Urinary bladder (tissue), 4 donors: ENCODE measurements around the gene TSSK2. TPM values are rescaled to one million over a fixed set of nuclear protein-coding genes. Genes with fewer than 3 reads are reported as not detected.
"Not testable (repeated sequence)": the region's sequence is repeated elsewhere in the genome, so short reads cannot be mapped to it uniquely, and the experiment has no call there.

Experiments
- DNase-seq: peaks from one replicate; pipeline ENCODE4 v3.0.0-alpha.2; 2015; ENCODE audit errors: extremely low spot score
- H3K27ac ChIP-seq: one replicate; pipeline ENCODE4 v1.5.1; 2013; ENCODE audit warnings: low read depth, mild to moderate bottlenecking, moderate library complexity
- H3K36me3 ChIP-seq: one replicate; pipeline ENCODE4 v1.6.1; 2013; ENCODE audit warnings: mild to moderate bottlenecking, moderate library complexity; ENCODE audit not compliant: insufficient read depth
- H3K4me1 ChIP-seq: one replicate; pipeline ENCODE4 v1.6.1; 2013; ENCODE audit warnings: mild to moderate bottlenecking, moderate library complexity; ENCODE audit not compliant: insufficient read depth
- H3K4me3 ChIP-seq: one replicate; pipeline ENCODE4 v1.5.1; 2013; ENCODE audit warnings: low read depth, low read length
- WGBS: extraction: QIAGEN DNeasy Blood & Tissue Kit; methylation state at CpG from one replicate; pipeline ENCODE4 v1.1.7; 2013; 5-methylcytosine and 5-hydroxymethylcytosine counted together
- polyA plus RNA-seq: library from polyadenylated mRNA; stranded (reverse); fragments of 200-250 nt; gene quantifications from one replicate; pipeline ENCODE4 v1.2.3, GENCODE V29; 2013
- total RNA-seq: library from RNA; depleted of rRNA; stranded (reverse); fragments of >200 nt; gene quantifications from one replicate; pipeline ENCODE4 v1.2.3, GENCODE V29; 2014
- donor health status: healthy with polysubstance abuse.
- donor health status: healthy.

Gene TSSK2
- not detected for total RNA-seq
- polyA plus RNA-seq, result 0.25 TPM

DNA sequence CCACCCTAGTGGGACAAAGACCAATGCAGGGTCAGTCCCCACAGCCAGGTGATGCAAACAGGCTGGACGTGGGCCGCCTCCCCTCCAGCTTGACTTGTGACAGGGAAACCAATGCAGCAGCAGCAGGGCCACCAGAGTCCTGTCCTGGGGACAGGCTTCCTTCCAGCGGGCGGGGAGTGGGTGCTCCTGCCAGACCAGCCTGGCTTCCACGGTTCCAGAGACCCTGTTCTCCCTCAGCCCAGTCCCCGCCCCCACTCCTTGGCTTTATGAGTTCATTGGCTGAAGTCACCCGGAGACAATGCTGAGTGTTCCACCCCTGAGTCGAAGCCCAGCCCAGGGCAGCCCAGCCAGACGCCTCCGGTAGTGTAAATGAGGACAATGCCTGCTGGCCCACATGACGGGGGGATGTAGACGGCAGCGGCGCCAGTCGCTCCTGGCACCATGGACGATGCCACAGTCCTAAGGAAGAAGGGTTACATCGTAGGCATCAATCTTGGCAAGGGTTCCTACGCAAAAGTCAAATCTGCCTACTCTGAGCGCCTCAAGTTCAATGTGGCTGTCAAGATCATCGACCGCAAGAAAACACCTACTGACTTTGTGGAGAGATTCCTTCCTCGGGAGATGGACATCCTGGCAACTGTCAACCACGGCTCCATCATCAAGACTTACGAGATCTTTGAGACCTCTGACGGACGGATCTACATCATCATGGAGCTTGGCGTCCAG, at the start of gene TSSK2:
TSS of gene TSSK2 (plus strand) at position 350 of the 726 bp plus-strand sequence. CDS start at position 442, 92 bp downstream.
- Histone ChIP-seq H3K27ac (no peak within 1 kb of the TSS), H3K4me3 (no peak within 1 kb of the TSS), H3K36me3 (no peaks in the 10 kb centered on the region), H3K4me1 (no peaks in the 10 kb centered on the region)
- DNase-seq, result no peak
- WGBS, result 86% methylated on average over 27 of the region's 27 CpGs

DNA sequence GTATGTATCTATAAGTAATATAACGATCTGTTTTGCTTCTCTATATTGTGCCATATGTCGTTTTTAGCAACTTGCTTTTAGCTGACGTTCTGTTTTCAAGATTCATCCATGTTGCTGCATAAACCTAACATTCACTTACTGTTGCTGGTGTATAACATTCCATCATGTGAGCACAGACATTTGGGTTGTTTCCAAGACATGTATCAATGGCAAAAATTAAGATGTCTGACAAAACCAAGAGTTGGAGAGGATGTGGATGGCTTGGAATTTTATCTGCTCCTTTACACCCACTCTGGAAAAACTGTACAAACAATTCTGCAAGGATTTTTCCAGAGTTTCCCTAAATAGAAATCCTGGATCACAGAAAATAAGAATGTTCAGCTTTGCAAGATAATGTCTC, 49.8 kb upstream of the TSSK2 start:
- DNase-seq, result no peak
- H3K36me3 ChIP-seq, result no peaks in the 10 kb centered on the region
- H3K4me3 ChIP-seq, result no peak overlapping the region
- H3K4me1 ChIP-seq, result no peaks in the 10 kb centered on the region
- no peak overlapping the region for H3K27ac ChIP-seq
- 74% methylated on average over 3 of the region's 3 CpGs for whole genome bisulfite sequencing

DNA sequence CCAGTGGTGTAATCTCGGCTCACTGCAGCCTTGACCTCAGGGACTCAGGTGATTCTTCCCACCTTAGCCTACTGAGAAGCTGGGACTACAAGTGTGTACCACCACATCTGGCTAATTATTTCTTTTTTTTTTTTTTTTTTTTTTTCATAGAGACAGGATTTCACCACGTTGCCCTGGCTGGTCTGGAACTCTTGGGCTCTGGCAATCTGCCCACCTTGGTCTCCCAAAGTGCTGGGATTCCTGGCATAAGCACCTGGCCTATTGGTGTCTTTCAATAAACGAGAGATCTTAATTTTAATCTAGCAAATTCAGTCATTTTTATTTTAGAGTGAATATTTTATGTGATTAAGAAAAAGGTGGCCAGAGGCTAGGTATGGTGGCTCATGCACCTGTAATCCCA, 49.0 kb upstream of the TSSK2 start:
- H3K27ac ChIP-seq, result no peak overlapping the region
- H3K36me3 ChIP-seq, result no peaks in the 10 kb centered on the region
- WGBS, result 77% methylated on average over 3 of the region's 3 CpGs
- no peak for DNase-seq
- no peaks in the 10 kb centered on the region for H3K4me1 ChIP-seq
- no peak overlapping the region for H3K4me3 ChIP-seq

DNA sequence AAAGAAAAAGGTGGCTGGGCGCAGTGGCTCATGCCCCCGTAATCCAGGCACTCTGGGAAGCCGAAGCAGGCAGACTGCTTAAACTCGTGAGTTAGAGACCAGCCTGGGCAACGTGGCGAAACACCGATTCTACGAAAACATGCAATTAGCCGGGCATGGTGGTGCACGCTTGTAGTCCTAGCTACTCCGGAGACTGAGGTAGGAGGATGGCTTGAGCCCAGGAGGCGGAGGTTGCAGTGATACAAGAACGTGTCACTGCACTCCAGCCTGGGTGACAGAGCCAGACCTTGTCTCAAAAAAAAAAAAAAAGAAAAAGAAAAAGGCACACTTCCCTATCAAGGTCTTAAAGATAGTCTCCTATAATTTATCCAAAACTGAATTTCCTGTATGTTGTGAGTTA, 48.3 kb upstream of the TSSK2 start:
- Histone ChIP-seq H3K4me1 (no peaks in the 10 kb centered on the region), H3K27ac (no peak overlapping the region), H3K36me3 (no peaks in the 10 kb centered on the region), H3K4me3 (no peak overlapping the region)
- DNase-seq, result no peak
- WGBS, result 96% methylated on average over 13 of the region's 13 CpGs

DNA sequence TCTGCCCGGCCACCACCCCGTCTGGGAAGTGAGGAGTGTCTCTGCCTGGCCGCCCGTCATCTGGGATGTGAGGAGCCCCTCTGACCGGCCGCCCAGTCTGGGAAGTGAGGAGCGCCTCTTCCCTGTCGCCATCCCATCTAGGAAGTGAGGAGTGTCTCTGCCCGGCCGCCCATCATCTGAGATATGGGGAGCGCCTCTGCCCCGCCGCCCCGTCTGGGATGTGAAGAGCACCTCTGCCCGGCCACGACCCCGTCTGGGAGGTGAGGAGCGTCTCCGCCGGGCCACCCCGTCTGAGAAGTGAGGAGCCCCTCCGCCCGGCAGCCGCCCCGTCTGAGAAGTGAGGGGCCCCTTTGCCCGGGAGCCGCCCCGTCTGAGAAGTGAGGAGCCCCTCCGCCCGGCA, 47.0 kb upstream of the TSSK2 start:
- WGBS, result 97% methylated on average over 29 of the region's 30 CpGs
- not testable (repeated sequence) for H3K4me1 ChIP-seq, H3K4me3 ChIP-seq, DNase-seq, H3K36me3 ChIP-seq, H3K27ac ChIP-seq

DNA sequence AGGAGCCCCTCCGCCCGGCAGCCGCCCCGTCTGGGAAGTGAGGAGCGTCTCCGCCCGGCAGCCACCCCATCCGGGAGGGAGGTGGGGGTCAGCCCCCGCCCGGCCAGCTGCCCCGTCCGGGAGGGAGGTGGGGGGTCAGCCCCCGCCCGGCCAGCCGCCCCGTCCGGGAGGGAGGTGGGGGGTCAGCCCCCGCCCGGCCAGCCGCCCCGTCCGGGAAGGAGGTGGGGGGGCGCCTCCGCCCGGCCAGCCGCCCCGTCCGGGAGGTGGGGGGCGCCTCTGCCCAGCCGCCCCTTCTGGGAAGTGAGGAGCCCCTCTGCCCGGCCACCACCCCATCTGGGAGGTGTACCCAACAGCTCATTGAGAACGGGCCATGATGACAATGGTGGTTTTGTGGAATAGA, 46.5 kb upstream of the TSSK2 start:
- H3K36me3 ChIP-seq, result not testable (repeated sequence)

DNA sequence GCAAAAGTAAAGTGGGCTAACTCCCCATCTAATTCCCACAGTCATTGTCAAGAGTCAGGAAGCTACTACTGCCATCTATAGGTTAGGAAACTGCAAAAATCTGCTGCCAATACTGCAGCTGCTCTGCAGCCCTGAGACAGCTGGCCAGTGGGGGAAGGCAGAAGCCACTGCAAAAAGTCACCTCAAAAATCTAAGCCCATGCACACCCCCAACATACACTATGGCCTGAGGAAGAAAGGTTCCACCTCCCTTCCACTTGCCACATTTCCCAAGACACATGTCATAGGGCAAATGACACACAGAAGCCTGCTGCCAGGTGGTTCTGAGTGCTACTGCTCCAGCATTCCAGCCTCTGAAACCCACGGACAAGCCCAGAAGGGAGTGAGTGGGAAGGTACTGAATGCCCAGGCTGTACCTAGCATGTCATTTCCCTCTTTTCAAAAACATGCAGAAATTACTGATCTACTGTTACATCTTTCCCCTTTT, 45.8 kb upstream of the TSSK2 start:
- DNase-seq, result no peak
- Histone ChIP-seq H3K27ac (no peak overlapping the region), H3K4me3 (no peak overlapping the region), H3K36me3 (no peaks in the 10 kb centered on the region), H3K4me1 (no peaks in the 10 kb centered on the region)
- 27% methylated on average over 1 of the region's 1 CpG for WGBS

More for the DNA sequence above, 46.5 kb upstream of the TSSK2 start:
- H3K4me1 ChIP-seq, H3K4me3 ChIP-seq, H3K27ac ChIP-seq, DNase-seq: not testable (repeated sequence)
- 95% methylated on average over 20 of the region's 32 CpGs for WGBS

DNA sequence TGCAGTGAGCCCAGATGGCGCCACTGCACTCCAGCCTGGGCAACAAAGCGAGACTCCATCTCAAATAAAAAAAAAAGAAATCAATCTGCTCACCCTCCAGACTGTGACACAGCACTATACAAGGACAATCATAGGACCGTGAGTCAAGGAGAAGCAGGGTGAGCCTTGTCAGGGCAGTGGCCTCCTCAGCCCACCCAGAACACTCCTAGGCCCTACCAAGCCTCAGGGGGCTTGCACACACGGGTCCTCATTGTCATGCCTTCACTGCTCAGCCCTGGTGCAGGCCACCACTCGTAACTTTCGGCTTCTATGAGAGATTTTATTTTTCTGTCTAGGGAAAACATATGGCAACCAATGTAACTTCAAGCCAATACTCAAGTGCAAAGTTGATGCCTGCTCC, 44.7 kb upstream of the TSSK2 start:
- WGBS, result 92% methylated on average over 6 of the region's 6 CpGs
- H3K27ac ChIP-seq, result no peak overlapping the region
- no peaks in the 10 kb centered on the region for H3K36me3 ChIP-seq
- H3K4me1 ChIP-seq, result no peaks in the 10 kb centered on the region
- no peak for DNase-seq
- H3K4me3 ChIP-seq, result no peak overlapping the region

DNA sequence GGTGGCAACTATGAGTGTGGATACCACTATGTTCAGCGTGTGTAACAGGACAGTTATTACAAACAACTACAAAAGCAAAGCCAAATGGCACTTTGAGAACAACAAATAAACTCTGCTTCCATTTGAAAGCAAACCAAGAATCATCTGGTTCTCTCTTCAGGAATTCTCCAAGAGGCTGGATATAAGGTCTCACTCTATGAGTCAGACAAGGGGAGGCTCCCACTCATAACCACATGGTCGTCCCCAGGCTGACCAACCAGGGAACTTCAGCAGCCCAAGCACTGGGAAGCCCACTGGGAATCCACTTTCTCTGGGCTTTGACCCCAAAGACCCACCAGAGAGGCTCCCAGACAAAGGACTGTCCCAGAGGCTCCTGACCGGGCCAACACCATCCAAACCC, 44.2 kb upstream of the TSSK2 start:
- WGBS, result 89% methylated on average over 3 of the region's 3 CpGs
- Histone ChIP-seq H3K36me3 (no peaks in the 10 kb centered on the region), H3K4me1 (no peaks in the 10 kb centered on the region), H3K4me3 (no peak overlapping the region), H3K27ac (no peak overlapping the region)
- DNase-seq, result no peak

DNA sequence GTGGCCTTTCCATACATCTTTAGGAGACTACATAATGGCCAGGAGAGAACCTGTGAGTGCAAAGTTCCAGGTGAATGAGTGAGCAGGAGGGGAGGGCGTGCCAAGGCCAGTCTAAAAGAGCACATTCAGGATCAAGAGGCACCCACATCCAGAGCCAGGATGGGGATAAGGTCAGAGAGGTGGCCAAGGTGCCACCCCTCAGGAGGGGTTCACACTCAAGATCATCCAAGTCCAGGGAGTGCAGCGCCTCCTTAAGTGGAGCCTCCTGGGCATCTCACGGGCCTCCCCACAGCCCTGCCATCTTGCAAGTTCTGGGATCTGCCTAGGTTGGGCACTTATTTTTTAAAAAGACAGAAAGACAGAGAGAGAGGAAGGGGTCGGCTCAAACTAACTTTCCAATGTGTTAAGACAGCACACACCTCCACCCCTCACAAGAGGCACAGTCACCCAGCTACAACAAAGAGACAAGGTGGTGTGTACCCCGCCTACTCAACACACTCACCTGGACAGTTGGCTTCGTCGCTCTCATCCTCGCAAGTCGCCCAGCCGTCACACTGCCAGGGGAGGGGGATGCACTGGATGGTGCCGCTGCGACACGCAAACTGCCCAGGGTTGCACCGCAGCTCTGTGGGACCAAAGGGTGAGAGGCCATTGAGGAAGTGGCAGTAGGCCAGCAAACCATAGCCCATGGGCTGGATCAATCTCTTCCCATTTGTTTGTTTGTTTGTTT, 42.1 kb upstream of the TSSK2 start:
- Histone ChIP-seq H3K4me3 (no peak overlapping the region), H3K4me1 (no peaks in the 10 kb centered on the region), H3K36me3 (no peaks in the 10 kb centered on the region), H3K27ac (no peak overlapping the region)
- no peak for DNase-seq
- WGBS, result 98% methylated on average over 14 of the region's 14 CpGs

DNA sequence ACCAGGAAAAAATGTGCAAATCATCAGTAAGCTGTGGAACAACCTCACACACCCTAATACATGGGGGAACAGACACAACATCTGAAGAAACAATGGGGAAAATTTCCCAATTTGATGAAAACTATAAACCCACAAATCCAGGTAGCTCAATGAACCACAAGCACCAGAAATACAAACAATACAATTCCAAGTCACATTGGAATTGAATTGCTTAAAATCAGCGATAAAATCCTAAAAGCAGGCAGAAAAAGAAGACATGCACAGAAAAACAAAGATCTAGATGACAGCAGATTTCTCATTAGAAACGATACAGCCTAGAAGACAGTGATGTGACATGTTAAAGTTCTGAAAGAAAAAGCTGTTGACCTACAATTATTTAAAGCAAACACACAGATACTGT, 40.9 kb upstream of the TSSK2 start:
- WGBS, result 89% methylated on average over 2 of the region's 2 CpGs
- Histone ChIP-seq H3K27ac (no peak overlapping the region), H3K4me1 (no peaks in the 10 kb centered on the region), H3K4me3 (no peak overlapping the region), H3K36me3 (no peaks in the 10 kb centered on the region)
- DNase-seq, result no peak

DNA sequence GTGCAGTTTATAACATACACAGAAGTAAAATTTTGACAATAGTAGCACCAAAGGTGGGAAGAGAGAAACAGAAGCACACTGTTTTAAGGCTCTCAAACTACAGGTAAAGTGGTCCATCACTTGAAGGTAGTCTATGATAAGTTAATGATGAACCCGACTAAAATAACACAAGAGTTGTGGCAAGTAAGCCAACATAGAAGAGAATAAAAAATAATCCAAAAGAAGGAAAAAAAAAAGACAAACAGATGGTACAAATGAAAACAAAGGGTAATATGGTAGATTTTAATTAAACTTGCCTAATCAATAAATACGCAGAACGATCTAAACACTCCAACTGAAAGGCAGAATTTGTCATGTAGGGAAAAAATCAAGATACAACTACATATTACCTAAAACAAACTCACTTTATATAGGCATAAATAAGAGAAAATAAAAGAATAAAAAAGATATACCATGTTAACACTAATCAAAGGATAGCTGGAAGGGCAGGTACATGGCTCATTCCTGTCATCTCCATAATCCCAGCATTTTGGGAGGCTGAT, 40.5 kb upstream of the TSSK2 start:
- no peak for DNase-seq
- no peak overlapping the region for H3K27ac ChIP-seq
- H3K4me3 ChIP-seq, result no peak overlapping the region
- H3K4me1 ChIP-seq, result no peaks in the 10 kb centered on the region
- WGBS, result 98% methylated on average over 3 of the region's 3 CpGs
- H3K36me3 ChIP-seq, result no peaks in the 10 kb centered on the region

DNA sequence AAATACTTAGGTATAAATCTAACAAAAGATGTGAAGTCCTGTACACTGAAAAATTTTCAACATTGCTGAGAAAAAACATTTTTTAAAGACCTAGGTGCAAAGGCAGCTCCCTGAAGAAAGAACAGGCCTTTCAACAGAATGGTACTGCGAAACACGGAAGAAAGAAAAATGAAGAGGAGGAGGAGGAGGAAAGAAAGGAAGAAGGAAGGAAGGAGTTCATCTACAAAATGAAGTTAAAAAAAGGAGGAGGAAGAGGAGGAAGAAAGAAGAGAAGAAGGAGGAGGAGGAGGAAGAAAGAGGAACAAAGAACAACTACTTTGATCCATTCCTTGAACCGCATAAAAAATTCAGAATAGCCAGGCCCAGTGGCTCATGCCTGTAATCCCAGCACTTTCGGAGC, 38.4 kb upstream of the TSSK2 start:
- no peak overlapping the region for H3K4me3 ChIP-seq
- no peaks in the 10 kb centered on the region for H3K36me3 ChIP-seq
- 96% methylated on average over 4 of the region's 4 CpGs for WGBS
- no peak for DNase-seq
- no peaks in the 10 kb centered on the region for H3K4me1 ChIP-seq
- H3K27ac ChIP-seq, result no peak overlapping the region

DNA sequence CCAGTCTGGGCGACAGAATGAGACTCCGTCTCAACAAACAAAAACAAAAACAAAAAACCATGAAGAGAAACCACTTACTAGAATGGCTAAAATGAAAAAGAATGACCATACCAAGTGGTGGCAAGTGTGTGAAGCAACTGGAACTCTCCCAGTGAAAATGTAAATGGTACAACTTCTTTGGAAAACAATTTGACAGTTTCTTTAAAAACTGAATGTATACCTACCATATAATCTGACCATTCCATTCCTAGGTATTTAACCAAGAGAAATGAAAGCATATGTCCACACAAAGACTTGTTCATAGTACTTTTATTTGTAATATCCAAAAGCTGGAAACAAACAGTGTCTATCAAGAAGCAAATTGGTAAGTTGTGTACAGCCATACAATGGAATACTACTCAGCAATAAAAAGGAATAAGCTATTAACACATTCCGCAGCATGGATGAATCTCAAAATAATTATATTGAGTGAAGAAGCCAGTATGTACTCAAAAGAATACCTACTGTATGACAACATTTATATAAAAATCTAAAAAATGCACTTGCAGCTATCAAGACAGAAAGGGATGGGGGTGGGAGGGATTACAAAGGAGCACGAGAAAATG, 36.6 kb upstream of the TSSK2 start:
- Histone ChIP-seq H3K36me3 (no peaks in the 10 kb centered on the region), H3K4me1 (no peaks in the 10 kb centered on the region), H3K27ac (no peak overlapping the region), H3K4me3 (no peak overlapping the region)
- 98% methylated on average over 4 of the region's 4 CpGs for WGBS
- DNase-seq, result no peak
